Renal cortex interstitium (tissue), 11 donors: ENCODE measurements around the gene ALDH4A1. TPM values are rescaled to one million over a fixed set of nuclear protein-coding genes. Genes with fewer than 3 reads are reported as not detected.
"Not testable (repeated sequence)": the region's sequence is repeated elsewhere in the genome, so short reads cannot be mapped to it uniquely, and the experiment has no call there.

Source experiments
- DNase-seq, 11 donors: peaks; one replicate each; pipeline ENCODE4 v3.0.0-alpha.2; 2013; ENCODE audit warnings: low read depth in 9 of 11, low spot score in 4 of 11; ENCODE audit errors: extremely low read depth in 1 of 11
- polyA plus RNA-seq, 3 donors: library from polyadenylated mRNA; unstranded; fragments of 120-200 nt; gene quantifications; one replicate each; pipeline ENCODE4 v1.2.1, GENCODE V29; 2013; ENCODE audit not compliant: insufficient read length in 3 of 3

The ALDH4A1 gene
- polyA plus RNA-seq, 3 donors, result 53.6 to 78.8 (median 68.9) TPM

GRCh38 chr1:18913065-18913835, 10.9 kb upstream of the ALDH4A1 start:
- DNase-seq, result peak in 7 of 11 donors; percentile 74 to 80 (median 77)

GRCh38 chr1:18912550-18912949, 10.2 kb upstream of the ALDH4A1 start:
- DNase-seq, result no peak

- no peak for DNase-seq
Observed at GRCh38 chr1:18908911-18909771, 6.8 kb upstream of the ALDH4A1 start.

GRCh38 chr1:18907917-18908845, 5.8 kb upstream of the ALDH4A1 start:
- DNase-seq, result no peak

- DNase-seq, result no peak
Observed at GRCh38 chr1:18907021-18907916, 4.9 kb upstream of the ALDH4A1 start.

GRCh38 chr1:18903291-18903756, 969 bp upstream of the ALDH4A1 start:
- DNase-seq, result no peak

- DNase-seq, result no peak
Observed at GRCh38 chr1:18901952-18902522, 318 bp downstream of the ALDH4A1 start.

- no peak for DNase-seq
Observed at GRCh38 chr1:18901147-18901951, 1.0 kb downstream of the ALDH4A1 start.

GRCh38 chr1:18900303-18900841, 2.0 kb downstream of the ALDH4A1 start:
- DNase-seq, result no peak

- no peak for DNase-seq
Observed at GRCh38 chr1:18899363-18900049, 2.8 kb downstream of the ALDH4A1 start.

GRCh38 chr1:18898567-18898966, 3.8 kb downstream of the ALDH4A1 start:
- no peak for DNase-seq

- DNase-seq, result no peak
Observed at GRCh38 chr1:18895317-18895716, 7.0 kb downstream of the ALDH4A1 start.

GRCh38 chr1:18893120-18893519, 9.2 kb downstream of the ALDH4A1 start:
- DNase-seq, result no peak

GRCh38 chr1:18891858-18892257, 10.5 kb downstream of the ALDH4A1 start:
- DNase-seq, result not testable (repeated sequence)

- no peak for DNase-seq
Observed at GRCh38 chr1:18891426-18891780, 11.0 kb downstream of the ALDH4A1 start.

- no peak for DNase-seq
Observed at GRCh38 chr1:18890706-18891425, 11.5 kb downstream of the ALDH4A1 start.
